Forelimb muscle (tissue), 1 donor: ENCODE data around the gene PARD3. TPM values are rescaled to one million over a fixed set of nuclear protein-coding genes. Genes with fewer than 3 reads are reported as not detected.
"Not testable (repeated sequence)": the region's sequence is repeated elsewhere in the genome, so short reads cannot be mapped to it uniquely, and the experiment has no call there.

Source experiments
- DNase-seq: peaks from one replicate; pipeline ENCODE4 v3.0.0-alpha.2; 2013; ENCODE audit warnings: low read depth
- polyA plus RNA-seq: library from polyadenylated mRNA; unstranded; fragments of 120-200 nt; gene quantifications from one replicate; pipeline ENCODE4 v1.2.1, GENCODE V29; 2013; ENCODE audit not compliant: insufficient read length

PARD3 gene
- polyA plus RNA-seq, 1 donor, result 40.0 TPM

DNA sequence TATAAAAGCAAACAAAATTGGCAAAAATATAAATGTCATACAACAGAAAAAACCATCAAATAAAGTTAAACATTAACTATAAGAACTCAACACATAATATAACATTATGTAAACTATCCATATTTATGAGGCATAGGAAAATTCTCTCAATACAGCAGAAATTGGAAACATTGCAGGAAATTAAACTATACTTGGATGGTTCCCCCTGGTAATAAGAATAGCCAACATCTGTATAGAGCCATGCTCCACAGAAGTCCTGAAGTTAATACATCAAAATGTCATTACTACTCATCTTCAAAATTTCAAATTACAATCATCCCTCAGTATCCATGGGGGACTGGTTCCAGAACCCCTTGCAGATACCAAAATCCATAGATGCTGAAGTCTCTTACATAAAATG is 350.5 kb downstream of the PARD3 start:
- DNase-seq, result no peak

DNA sequence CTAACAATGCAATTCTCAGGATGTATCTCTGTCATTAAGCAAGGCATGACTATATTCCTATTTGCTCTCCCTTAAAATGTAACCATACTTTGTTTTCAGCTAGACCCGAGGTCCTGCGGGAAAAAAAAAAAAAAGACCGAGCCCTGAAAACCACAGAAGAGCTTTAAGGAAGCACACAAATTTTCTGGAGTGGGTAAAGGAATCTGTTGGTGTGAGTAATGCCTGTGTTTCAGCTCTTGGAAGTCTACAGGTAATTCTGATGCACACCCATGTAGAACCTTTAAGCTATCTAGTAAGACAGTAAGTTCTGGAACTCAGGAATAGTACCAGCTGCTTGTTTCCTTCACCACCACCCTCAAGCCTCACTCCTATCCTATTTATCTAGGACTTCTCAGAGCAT is 351.1 kb downstream of the PARD3 start:
- DNase-seq, result no peak

DNA sequence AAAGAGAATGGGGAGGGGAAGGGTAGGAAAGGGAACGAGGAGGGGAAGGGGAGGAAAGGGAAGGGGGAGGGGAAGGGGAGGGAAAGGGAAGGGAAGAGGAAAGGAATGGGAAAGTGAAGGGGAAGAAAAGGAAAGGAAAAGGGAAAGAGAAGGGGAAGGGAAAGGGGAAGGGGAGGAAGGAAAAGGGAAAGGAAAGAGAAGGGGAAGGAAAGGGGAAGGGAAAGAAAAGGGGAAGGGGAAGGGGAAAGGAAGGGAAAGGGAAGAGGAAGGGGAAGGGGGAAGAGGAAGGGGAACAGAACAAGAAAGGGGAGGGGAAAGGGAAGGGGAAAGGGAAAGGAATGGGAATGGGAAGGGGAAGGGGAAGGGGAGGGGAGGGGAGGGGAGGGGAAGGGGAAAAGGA is 352.1 kb downstream of the PARD3 start:
- DNase-seq, result no peak

DNA sequence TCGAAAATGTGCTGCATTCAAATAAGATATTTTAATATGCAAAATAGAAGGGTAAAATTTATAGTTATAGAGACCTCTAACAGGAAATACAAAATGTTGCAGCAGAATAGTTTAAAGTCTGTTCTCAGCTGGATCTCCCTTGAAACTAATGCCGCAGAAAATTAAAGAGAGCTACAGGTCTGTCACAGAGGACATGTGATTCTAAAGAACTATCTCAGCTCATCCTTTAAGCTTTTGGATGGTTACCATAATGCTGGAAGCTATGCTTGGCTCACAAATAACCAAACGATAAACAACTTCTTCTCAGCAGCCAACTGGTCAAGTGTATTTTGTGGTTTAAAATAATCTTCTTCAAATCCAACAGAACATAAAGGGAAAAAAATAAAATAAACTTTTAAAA is 353.0 kb downstream of the PARD3 start:
- DNase-seq, result peak; percentile 22

DNA sequence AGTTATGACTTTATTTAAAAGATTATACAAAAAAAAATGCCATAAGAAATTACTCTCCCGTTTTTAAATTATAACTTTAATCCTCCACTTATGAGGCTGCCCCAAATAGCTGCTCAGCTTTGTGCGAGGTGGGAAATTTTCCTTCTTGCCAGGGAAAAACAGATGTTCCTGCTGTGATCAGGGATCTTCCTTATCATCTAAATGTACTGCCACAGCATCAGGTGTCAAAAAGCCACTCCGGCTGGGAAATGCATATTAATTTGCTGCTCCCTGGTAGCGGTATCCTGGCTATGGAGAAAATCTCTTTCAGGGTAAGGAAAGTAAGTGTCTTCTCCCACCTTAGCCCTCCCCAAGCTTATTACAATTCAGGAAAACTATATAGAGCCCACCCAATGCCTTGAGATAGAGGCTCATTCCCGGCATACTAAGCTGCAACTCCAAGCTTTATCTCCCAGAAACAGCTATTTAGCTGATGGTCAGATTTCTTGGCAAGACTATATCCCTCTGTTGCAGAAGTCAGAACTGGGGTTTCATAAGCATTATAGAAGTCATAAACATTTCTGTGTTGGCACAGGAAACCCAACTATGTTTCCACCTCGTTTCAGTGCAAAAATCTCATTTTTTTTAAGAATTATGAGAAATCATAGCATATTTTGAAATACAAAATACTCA is 360.4 kb downstream of the PARD3 start:
- DNase-seq, result no peak

DNA sequence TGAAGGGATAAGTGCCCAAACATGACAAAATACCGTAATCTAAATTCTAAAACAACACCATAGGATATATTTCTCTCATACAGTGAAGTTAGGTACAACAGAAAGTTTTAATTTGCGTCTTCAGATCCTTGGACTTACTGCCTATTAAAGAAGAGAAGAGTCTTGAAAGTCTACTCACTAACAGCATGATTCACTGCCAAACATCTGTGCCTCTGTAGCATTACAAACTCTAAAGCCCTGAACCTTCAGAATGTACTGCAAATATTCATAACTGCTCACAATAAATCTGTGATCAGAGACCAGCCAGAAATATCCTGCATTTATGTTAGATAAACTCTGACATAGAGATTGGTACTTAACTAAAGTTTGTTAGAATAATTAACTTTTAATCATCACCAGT is 365.3 kb downstream of the PARD3 start:
- peak; percentile 64 for DNase-seq

DNA sequence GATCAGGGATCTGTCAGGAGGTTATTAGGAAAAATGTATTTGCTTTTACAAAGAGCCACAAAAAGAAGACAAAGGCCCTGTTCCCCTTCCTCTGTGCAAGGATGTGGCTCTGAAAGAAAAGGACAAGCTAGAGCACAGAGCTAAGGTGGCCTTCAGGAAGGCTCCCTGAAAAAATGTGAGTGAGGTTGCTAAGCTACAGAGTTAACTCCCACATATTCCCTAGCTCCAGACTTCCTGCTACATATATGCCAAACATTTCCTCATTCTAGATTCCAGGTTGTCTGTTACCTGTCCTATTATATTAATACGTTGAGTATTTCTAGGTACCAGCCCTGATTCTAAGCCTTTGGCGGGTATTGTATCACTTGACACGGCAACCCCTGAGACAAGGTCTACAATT is 369.0 kb downstream of the PARD3 start:
- DNase-seq, result no peak

DNA sequence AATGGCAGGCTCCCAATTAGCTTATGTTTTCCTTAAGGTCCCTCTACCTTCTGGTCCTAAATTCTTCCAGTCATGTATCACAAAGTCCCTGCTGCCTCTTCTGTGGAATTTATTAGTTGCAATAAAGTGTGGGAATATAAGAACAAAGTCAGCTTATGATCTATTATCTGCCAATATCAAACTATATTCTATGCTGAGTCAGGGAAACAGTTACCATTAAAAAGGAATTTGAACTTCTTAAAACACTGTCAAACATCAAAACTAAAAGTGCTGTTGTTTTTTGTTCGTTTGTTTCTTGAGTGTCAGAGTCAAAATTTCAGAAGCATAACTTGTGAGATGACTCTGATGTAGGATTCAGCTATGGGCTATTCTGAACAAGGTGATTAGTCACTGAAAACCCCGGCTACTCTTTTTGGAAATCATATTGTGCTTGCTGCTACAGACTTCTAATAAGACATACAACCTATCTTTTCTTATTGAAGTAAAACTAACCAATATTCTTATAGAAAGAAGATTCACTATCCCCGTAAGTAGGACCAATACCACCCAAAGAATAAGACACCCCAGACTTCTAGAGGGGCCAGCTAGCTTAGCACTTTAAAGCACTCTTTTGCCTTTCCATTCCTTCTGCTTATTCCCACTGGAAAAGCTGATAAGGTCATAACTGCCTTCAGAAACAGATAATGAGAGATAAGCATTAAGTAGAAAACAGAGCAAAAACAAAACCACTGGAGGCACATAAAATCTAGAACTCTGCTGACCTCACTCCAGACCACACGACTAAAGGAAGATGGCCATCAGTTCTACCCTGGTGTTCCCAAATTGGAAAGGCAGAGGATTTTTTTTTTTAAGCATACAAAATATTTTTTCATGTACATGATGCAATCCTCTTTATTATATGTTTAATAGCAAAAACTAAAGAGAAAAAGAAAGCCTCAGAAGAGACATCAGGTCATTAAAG is 370.6 kb downstream of the PARD3 start:
- DNase-seq, result no peak

DNA sequence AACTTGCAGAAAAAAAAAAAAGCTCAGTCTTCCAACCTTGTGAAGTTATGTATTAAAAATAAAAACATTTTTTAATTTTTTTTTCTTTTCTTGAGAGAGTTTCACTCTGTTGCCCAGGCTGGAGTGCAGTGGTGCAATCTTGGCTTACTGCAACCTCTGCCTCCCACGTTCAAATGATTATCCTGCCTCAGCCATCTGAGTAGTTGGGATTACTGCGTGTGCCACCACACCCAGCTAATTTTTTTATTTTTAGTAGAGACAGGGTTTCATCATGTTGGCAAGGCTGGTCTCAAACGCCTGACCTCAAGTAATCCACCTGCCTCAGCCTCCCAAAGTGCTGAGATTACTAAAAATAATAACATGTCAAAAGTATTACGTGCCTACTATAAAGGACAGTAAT is 375.7 kb downstream of the PARD3 start:
- DNase-seq, result not testable (repeated sequence)

DNA sequence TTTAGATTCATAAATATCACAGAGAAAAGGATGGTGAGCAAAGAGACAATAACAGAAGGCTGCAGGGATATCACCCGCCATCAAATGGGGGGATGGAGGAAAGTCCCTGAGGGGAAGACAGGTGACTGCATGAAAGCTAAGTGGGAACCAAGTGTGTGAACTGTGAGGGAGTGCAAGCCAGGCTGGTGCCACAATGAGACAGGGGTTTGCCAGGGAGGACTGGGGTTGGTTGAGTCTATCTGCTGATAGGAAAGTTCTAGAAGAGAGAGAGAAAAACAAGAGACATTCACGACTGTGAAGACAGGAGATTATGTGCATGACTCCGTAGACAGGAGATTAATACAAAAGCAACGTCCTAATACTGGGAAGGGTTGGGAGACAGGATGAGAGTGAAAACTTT is 376.4 kb downstream of the PARD3 start:
- DNase-seq, result no peak

DNA sequence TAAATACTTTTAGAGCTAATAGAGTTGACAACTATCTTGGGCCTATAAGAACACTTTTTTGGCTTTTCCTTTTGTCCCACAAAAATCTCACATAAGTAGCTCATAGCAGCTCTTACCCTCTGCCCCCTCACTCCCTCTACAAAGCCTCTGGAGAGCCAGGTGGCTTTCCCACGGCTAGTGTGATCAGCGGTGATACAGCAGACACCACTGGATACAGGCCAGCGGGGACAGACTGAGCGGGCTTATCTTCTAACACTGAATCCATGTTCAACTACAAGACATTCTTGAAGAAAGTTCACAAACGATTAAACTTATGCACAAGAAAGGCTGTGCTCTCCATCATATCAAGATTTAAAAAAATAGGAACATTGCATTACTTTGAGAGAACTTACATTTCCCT is 377.2 kb downstream of the PARD3 start:
- no peak for DNase-seq

DNA sequence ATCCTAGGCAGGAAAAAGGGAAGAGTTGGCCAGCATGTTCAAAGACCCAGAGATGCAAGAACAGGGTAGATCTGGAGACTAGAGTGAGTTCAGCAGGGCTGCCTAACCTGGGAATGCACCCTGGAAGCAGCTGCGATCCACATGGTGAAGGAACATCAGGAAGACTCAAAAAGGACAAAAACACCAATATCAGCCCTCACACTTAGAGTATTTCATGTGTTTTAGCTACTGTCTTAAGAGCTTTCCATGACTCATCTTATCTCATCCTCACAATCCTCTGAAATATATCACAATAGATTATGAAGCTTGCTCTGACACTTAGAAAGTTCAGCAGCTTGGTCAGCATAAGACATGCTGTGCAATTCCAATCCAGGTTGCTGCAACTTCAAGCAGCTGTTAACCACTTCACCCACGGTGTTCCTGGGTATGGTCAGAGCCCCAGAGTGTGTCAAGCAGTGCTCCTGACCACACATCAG is 380.9 kb downstream of the PARD3 start:
- DNase-seq, result no peak

DNA sequence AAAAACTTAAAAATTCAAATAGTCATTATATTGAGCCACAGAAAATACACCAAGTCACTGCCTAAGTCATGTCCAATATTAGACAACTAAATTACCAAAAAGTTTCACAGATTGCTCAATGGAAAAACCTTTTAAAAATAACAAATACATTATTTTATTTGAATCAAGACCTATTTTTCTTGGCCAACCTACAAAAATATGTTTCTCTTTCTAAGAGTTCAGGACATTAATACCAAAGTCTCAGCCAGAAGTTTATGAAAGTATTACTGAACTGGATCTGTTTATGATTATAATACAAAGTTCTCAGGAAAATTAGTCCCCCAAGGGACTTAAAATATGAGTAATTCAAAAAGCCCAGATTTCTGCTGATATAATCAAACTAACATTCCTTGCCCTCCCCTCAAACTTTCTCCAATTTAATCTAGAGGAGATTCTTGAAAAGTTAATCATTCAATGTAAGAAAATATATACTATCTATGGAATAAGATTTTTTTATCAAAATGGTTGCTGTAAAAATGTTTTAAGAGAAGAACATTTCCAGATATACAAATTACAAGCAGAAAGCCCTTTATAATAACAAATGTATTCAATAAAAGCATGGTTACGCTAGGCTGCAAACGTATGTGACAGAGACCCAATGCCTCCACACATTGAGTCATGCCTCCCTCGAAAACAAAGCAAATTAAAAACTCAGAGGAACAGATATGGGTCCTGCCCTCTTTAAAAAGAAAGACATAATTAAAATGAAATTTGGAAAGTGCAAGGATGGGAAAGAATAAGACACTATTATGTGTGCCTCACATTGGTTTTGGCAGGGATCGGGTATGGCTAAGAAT is 381.6 kb downstream of the PARD3 start:
- DNase-seq, result peak; percentile 77

DNA sequence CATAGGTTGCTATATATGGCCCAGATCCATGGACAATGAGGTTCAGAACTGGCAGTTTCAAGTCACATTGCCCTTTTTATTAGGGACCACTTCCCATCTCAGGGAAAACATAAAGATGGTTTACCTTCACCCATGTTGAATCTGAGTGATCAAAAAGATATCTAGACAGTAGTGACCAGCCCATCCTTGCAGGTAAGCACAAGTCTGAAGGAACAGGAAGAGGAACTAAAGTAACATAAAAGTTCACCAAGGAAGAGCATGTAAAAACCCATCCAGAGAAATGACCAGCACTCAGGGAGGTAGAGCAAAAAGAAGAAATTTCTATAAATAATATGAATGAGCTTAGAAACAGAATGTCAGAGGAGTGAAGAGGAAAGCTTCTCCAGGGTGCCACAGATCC is 382.5 kb downstream of the PARD3 start:
- no peak for DNase-seq

DNA sequence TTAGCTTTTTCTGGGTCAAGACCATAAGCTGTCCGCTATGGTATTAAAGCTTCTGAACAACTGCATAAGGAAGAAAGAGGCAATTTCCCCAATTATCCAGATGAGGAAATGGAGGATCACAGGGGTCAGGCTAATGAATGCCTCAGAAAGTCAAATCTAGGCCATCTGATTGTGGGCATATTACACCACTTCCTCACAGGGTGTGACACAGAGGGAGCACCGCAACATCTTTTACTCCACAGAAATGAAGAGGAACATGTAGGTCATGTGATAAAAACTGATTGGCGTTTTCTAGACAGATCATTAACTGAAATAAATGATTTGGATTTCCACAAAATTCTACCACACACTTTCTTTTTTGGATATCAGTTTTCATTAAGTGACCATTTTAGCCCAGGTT is 384.4 kb downstream of the PARD3 start:
- no peak for DNase-seq

DNA sequence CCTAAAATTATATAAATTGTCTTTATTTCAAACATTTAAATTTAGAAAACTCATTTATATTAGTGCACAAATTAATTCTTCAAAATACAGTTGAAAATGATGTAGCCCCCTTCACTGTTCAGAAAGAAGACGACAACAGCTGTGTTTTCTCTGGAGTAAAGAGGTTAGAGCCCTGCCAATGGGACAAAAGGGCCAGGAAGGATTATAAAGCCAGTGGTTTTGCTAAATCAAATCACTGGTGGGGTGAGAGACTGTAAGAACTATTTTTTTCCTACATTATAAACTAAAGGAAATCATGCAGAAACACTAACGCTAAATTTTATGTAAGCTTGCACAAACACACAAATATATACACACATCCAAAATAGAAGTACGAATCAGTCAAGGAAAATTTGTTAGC is 386.6 kb downstream of the PARD3 start:
- DNase-seq, result no peak

DNA sequence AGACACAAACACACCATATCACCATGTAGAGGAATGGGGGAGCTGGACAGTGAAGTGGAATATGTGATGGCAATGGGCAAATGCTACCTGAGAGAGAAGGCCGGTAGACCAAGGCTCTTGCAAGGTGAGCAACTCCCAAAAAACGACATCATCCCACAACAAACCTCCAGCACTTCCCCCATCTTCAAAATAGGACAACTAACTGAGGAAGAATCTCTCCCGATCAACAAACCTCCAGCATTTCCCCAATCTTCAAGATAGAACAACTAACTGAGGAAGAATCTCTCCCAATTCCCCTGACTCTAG is 387.2 kb downstream of the PARD3 start:
- no peak for DNase-seq

DNA sequence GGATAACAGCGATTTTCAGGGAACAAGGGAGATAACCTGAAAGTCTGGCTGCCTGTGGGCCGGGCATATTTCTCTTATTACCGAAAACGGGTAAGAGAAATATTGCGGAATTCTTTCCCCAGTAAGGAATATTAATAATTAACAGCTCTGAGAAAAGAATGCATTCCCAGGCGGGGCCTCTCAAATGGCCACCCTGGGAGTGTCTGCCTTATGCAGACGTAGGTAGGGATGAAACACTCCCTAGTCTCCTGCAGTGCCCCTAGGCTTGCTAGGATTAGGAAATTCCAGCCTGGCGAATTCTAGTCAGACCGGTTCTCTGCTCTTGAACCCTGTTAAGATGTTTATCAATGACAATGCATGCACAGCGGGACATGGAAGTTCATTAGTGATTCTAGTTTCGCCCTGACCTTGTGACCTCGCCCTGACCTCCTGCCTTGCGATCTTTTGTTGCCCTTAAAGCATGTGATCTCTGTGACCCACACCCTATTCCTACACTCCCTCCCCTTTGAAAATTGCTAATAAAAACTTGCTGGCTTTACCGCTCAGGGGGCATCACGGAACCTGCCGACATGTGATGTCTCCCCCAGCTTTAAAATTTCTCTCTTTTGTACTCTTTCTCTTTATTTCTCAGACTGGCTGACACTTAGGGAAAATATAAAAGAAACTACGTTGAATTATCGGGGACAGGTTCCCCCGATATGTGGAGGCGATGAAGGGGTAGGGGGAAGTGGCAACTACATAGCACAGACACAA is 387.8 kb downstream of the PARD3 start:
- not testable (repeated sequence) for DNase-seq

DNA sequence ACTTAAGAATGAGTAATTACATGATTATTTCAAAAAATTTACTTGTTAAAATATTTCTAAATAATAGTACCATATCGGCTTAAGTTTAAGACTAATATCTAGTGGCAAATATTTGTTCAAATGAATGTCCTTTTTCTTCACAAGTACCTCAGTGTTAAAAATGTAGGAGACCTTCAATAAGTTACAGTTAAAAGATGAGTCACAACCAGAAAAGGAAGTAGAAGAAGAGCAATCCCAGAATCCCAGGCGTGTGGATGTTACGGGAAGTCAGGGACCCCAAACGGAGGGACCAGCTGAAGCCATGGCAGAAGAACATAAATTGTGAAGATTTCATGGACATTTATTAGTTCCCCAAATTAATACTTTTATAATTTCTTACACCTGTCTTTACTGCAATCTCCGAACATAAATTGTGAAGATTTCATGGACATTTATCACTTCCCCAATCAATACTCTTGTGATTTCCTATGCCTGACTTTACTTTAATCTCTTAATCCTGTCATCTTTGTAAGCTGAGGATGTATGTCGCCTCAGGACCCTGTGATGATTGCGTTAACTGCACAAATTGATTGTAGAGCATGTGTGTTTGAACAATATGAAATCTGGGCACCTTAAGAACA is 388.4 kb downstream of the PARD3 start:
- DNase-seq, result not testable (repeated sequence)

DNA sequence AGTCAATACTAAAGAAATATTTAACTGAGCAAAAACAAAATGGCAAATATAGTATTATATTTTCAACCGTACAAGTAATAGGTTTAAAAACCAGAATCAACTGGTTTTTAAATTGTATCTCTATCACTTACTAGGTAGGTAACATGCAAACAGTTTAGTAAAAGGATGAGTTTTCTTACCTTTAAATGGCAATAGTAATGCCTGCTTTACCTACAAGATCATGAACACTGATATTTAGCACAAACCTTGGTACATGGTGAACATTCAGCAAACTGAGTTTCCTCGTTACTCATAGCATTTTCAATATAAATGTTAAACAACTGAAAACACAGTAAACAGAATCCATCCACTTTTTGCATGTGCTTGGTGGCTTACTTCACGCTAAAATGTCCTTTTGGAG is 389.1 kb downstream of the PARD3 start:
- DNase-seq, result no peak
